Stimulated activated CD4-positive, alpha-beta T cell treated with anti-CD3 and anti-CD28 coated beads, TNF-alpha, amount 100 ng/mL, for 1 hour (primary cell): ENCODE measurements around the gene ST14.

Experiments
- DNase-seq, 3 donors: peaks; one replicate each; pipeline ENCODE4 v3.0.0-alpha.2; 2020; ENCODE audit warnings: low read depth in 3 of 3, low spot score in 1 of 3

The ST14 gene

GRCh38 chr11:130208241-130209127 lies 48.9 kb downstream of the ST14 start:
- DNase-seq, result no peak

- no peak for DNase-seq
Measured at GRCh38 chr11:130209128-130209932, 49.7 kb downstream of the ST14 start.

GRCh38 chr11:130209954-130210854 lies 50.6 kb downstream of the ST14 start:
- no peak for DNase-seq

- no peak for DNase-seq
Measured at GRCh38 chr11:130211144-130211543, 51.6 kb downstream of the ST14 start.

- DNase-seq, result no peak
Measured at GRCh38 chr11:130211781-130212401, 52.3 kb downstream of the ST14 start.

- no peak for DNase-seq
Measured at GRCh38 chr11:130212431-130212961, 52.9 kb downstream of the ST14 start.

- DNase-seq, result peak; percentile 24 to 65 (median 50)
Measured at GRCh38 chr11:130213143-130213978, 53.8 kb downstream of the ST14 start.

- no peak for DNase-seq
Measured at GRCh38 chr11:130213979-130214281, 54.3 kb downstream of the ST14 start.

GRCh38 chr11:130214861-130215530 lies 55.4 kb downstream of the ST14 start:
- no peak for DNase-seq

GRCh38 chr11:130215531-130216220 lies 56.1 kb downstream of the ST14 start:
- DNase-seq, result no peak

GRCh38 chr11:130216221-130216550 lies 56.6 kb downstream of the ST14 start:
- DNase-seq, result no peak

- DNase-seq, result no peak
Measured at GRCh38 chr11:130216591-130217132, 57.1 kb downstream of the ST14 start.

GRCh38 chr11:130217133-130218031 lies 57.8 kb downstream of the ST14 start:
- DNase-seq, result no peak

GRCh38 chr11:130218501-130219070 lies 59.0 kb downstream of the ST14 start:
- no peak for DNase-seq

GRCh38 chr11:130219148-130219547 lies 59.6 kb downstream of the ST14 start:
- no peak for DNase-seq

- no peak for DNase-seq
Measured at GRCh38 chr11:130220311-130221035, 60.9 kb downstream of the ST14 start.
